K562 treated with DMSO at 1 percent for 24 hours (cell line): ENCODE results near the gene IFT88. TPM values are rescaled to one million over a fixed set of nuclear protein-coding genes. Genes with fewer than 3 reads are reported as not detected.

ENCODE experiments used
- total RNA-seq: library from RNA; unstranded; fragments of 300-600 nt; gene quantifications from 2 replicates; pipeline ENCODE4 v1.2.3, GENCODE V29; 2022; ENCODE audit warnings: low read depth; ENCODE audit not compliant: insufficient read depth

IFT88 gene, protein sequence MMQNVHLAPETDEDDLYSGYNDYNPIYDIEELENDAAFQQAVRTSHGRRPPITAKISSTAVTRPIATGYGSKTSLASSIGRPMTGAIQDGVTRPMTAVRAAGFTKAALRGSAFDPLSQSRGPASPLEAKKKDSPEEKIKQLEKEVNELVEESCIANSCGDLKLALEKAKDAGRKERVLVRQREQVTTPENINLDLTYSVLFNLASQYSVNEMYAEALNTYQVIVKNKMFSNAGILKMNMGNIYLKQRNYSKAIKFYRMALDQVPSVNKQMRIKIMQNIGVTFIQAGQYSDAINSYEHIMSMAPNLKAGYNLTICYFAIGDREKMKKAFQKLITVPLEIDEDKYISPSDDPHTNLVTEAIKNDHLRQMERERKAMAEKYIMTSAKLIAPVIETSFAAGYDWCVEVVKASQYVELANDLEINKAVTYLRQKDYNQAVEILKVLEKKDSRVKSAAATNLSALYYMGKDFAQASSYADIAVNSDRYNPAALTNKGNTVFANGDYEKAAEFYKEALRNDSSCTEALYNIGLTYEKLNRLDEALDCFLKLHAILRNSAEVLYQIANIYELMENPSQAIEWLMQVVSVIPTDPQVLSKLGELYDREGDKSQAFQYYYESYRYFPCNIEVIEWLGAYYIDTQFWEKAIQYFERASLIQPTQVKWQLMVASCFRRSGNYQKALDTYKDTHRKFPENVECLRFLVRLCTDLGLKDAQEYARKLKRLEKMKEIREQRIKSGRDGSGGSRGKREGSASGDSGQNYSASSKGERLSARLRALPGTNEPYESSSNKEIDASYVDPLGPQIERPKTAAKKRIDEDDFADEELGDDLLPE
- total RNA-seq, result 3.7 and 4.0 TPM in 2 replicates

GRCh38 chr13:20566898-20567874 lies at the start of gene IFT88:
TSS of gene IFT88 (plus strand) at chr13:20567157. CDS start at chr13:20574386, 7,229 bp downstream.

GRCh38 chr13:20525601-20526544 lies 41.1 kb upstream of the IFT88 start, which contains the start of gene CRYL1:
TSS of gene CRYL1 (minus strand) at chr13:20525857. CDS start at chr13:20525794, 63 bp downstream.

GRCh38 chr13:20702915-20703779 lies 136.2 kb downstream of the IFT88 start, which contains the start of gene IL17D:
TSS of gene IL17D (plus strand) at chr13:20703699. CDS start at chr13:20704002, 303 bp downstream.

Other genes with a start within 250 kb of the IFT88 start
- gene CRYL1, start 41.3 kb upstream of the IFT88 start, total RNA-seq, result 17.6 and 19.5 TPM in 2 replicates
- 0.46 TPM in 1 of 2 replicates, not detected in the other for gene IL17D, start 136.5 kb downstream of the IFT88 start, total RNA-seq
- gene EEF1AKMT1, start 206.8 kb downstream of the IFT88 start, total RNA-seq, result 2.4 and 4.1 TPM in 2 replicates